Smooth muscle cell of bladder (primary cell): Measurements from ENCODE around the gene PROX1. TPM values are rescaled to one million over a fixed set of nuclear protein-coding genes. Genes with fewer than 3 reads are reported as not detected.

Experiments used
- total RNA-seq: library from RNA; depleted of rRNA; stranded (reverse); fragments of >200 nt; gene quantifications from 2 replicates; pipeline ENCODE4 v1.2.3, GENCODE V29; 2014

PROX1 gene, protein sequence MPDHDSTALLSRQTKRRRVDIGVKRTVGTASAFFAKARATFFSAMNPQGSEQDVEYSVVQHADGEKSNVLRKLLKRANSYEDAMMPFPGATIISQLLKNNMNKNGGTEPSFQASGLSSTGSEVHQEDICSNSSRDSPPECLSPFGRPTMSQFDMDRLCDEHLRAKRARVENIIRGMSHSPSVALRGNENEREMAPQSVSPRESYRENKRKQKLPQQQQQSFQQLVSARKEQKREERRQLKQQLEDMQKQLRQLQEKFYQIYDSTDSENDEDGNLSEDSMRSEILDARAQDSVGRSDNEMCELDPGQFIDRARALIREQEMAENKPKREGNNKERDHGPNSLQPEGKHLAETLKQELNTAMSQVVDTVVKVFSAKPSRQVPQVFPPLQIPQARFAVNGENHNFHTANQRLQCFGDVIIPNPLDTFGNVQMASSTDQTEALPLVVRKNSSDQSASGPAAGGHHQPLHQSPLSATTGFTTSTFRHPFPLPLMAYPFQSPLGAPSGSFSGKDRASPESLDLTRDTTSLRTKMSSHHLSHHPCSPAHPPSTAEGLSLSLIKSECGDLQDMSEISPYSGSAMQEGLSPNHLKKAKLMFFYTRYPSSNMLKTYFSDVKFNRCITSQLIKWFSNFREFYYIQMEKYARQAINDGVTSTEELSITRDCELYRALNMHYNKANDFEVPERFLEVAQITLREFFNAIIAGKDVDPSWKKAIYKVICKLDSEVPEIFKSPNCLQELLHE
- under 0.01 TPM in 2 replicates for total RNA-seq

DNA sequence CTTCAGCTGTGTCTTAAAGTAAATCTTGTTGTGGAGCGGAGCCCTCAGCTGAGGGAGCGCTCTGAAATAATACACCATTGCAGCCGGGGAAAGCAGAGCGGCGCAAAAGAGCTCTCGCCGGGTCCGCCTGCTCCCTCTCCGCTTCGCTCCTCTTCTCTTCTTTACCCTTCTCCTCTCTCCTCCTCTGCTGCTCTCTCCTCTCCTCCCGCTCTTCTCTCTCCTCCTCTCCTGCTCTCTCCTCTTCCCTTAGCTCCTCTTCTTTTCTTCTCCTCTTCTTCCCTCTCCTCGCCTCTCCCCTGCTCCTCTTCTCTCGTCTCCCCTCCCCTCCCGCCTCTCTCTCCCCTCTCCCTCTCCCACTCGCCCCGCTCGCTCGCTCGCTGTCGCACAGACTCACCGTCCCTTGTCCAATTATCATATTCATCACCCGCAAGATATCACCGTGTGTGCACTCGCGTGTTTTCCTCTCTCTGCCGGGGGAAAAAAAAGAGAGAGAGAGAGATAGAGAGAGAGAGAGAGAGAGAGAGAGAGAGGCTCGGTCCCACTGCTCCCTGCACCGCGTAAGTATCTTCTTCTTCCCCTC, at the start of gene PROX1:
Gene PROX1, plus strand, starts transcription at position 47 of the 580 bp plus-strand sequence. CDS start 8,563 bp downstream, outside the sequence.

